ENCODE results near the gene PLA2G4B.

Gene PLA2G4B

GRCh38 chr15:41809121-41809520, 29.5 kb upstream of the PLA2G4B start:
- H3K4me3 ChIP-seq (ENCODE audit: low read length) = no peak overlapping the region
- TF ChIP-seq CTCF (IDR thresholded peaks at IDR 0.05; ENCODE audit: insufficient read depth, low read depth, low read length, missing control alignments) = no peak
- no peak for DNase-seq (ENCODE audit: low read depth)

GRCh38 chr15:41809526-41810220, 29.0 kb upstream of the PLA2G4B start:
- no peak overlapping the region for H3K4me3 ChIP-seq (ENCODE audit: low read length)
- no peak for TF ChIP-seq CTCF (IDR thresholded peaks at IDR 0.05; ENCODE audit: insufficient read depth, low read depth, low read length, missing control alignments)
- DNase-seq (ENCODE audit: low read depth) = no peak

- no peak overlapping the region for H3K4me3 ChIP-seq (ENCODE audit: low read length)
- DNase-seq (ENCODE audit: low read depth) = no peak
- peak; percentile 5 for TF ChIP-seq CTCF (IDR thresholded peaks at IDR 0.05; ENCODE audit: insufficient read depth, low read depth, low read length, missing control alignments)
Observed at GRCh38 chr15:41810651-41811431, 27.8 kb upstream of the PLA2G4B start.

- peak; percentile 89 for TF ChIP-seq CTCF (IDR thresholded peaks at IDR 0.05; ENCODE audit: insufficient read depth, low read depth, low read length, missing control alignments)
- peak; percentile 83 for DNase-seq (ENCODE audit: low read depth)
- H3K4me3 ChIP-seq (ENCODE audit: low read length) = no peak overlapping the region
Observed at GRCh38 chr15:41811432-41812195, 27.0 kb upstream of the PLA2G4B start.

- TF ChIP-seq CTCF (IDR thresholded peaks at IDR 0.05; ENCODE audit: insufficient read depth, low read depth, low read length, missing control alignments) = no peak
- DNase-seq (ENCODE audit: low read depth) = no peak
Observed at GRCh38 chr15:41812820-41813375, 25.7 kb upstream of the PLA2G4B start.

GRCh38 chr15:41813426-41813825, 25.2 kb upstream of the PLA2G4B start:
- no peak overlapping the region for H3K4me3 ChIP-seq (ENCODE audit: low read length)
- no peak for TF ChIP-seq CTCF (IDR thresholded peaks at IDR 0.05; ENCODE audit: insufficient read depth, low read depth, low read length, missing control alignments)
- DNase-seq (ENCODE audit: low read depth) = no peak

More at GRCh38 chr15:41812820-41813375, 25.7 kb upstream of the PLA2G4B start:
- no peak overlapping the region for H3K4me3 ChIP-seq (ENCODE audit: low read length)

Measured in epithelial cell of esophagus (primary cell).